Tibial nerve (tissue), 4 donors: ENCODE data around the gene POTEG.
"Not testable (repeated sequence)": the region's sequence is repeated elsewhere in the genome, so short reads cannot be mapped to it uniquely, and the experiment has no call there.

Experiments used
- EP300 ChIP-seq, 2 donors: sonication (generic); formaldehyde crosslinking; IDR thresholded peaks; one replicate each; pipeline ENCODE4 v1.6.1; 2017; ENCODE audit warnings: antibody characterized with exemption in 2 of 2, mild to moderate bottlenecking in 1 of 2
- POLR2A ChIP-seq, 2 donors: fragments of 450-650 bp; IDR thresholded peaks; one replicate each; pipeline ENCODE4 v1.6.1; 2017; ENCODE audit warnings: antibody characterized with exemption in 2 of 2, mild to moderate bottlenecking in 2 of 2, moderate library complexity in 2 of 2
- TF ChIP-seq, protein P1 (sequence below), 5 experiments: fragments of 200-600 bp in 3 of 5; fragments of 450-650 bp in 2 of 5; sonication (generic) in 3 of 5; IDR thresholded peaks; one replicate each; pipeline ENCODE4 v1.5.1; 2016 to 2019; ENCODE audit warnings: antibody characterized with exemption in 5 of 5, mild to moderate bottlenecking in 3 of 5, moderate library complexity in 2 of 5

- TF ChIP-seq POLR2A, EP300 (IDR thresholded peaks at IDR 0.05): not testable (repeated sequence)
- TF ChIP-seq, protein P1, sequence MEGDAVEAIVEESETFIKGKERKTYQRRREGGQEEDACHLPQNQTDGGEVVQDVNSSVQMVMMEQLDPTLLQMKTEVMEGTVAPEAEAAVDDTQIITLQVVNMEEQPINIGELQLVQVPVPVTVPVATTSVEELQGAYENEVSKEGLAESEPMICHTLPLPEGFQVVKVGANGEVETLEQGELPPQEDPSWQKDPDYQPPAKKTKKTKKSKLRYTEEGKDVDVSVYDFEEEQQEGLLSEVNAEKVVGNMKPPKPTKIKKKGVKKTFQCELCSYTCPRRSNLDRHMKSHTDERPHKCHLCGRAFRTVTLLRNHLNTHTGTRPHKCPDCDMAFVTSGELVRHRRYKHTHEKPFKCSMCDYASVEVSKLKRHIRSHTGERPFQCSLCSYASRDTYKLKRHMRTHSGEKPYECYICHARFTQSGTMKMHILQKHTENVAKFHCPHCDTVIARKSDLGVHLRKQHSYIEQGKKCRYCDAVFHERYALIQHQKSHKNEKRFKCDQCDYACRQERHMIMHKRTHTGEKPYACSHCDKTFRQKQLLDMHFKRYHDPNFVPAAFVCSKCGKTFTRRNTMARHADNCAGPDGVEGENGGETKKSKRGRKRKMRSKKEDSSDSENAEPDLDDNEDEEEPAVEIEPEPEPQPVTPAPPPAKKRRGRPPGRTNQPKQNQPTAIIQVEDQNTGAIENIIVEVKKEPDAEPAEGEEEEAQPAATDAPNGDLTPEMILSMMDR (IDR thresholded peaks at IDR 0.05): not testable (repeated sequence)
These were observed 11.6 kb upstream of the POTEG start for GRCh38 chr14:19445761-19446160.
